GM19467 (cell line): ENCODE results near the gene ZP1.

Source experiments
- ATAC-seq: cut with Tn5 transposase; IDR thresholded peaks from one replicate; pipeline ENCODE4 v1.9.1; 2021; ENCODE audit warnings: mild to moderate bottlenecking, moderate library complexity; ENCODE audit not compliant: unreplicated experiment

Gene ZP1

GRCh38 chr11:60842668-60843600, 24.4 kb upstream of the ZP1 start:
- no peak for ATAC-seq

GRCh38 chr11:60844045-60844869, 23.1 kb upstream of the ZP1 start:
- no peak for ATAC-seq

- ATAC-seq: no peak
Observed at GRCh38 chr11:60844870-60845221, 22.5 kb upstream of the ZP1 start.

DNA sequence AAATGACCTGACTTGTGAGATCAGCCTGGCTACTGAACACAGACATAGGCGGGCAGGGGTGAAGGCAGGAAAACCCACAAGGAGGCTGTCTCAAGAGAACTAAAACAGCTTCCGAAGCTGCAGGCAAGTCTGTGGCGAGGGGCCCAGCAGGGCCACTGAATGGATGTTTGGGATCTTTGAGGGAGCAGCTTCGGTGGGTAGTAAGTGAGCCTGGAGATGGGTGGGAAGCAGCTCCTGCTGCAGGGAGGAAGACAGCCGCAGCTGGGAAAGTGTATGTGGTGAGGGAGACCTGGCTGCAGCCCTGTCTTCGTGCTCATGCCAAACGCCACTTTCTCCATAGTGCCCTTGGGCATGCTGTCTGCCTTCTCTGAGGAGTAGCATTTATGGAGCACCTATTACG, 22.0 kb upstream of the ZP1 start:
- no peak for ATAC-seq

DNA sequence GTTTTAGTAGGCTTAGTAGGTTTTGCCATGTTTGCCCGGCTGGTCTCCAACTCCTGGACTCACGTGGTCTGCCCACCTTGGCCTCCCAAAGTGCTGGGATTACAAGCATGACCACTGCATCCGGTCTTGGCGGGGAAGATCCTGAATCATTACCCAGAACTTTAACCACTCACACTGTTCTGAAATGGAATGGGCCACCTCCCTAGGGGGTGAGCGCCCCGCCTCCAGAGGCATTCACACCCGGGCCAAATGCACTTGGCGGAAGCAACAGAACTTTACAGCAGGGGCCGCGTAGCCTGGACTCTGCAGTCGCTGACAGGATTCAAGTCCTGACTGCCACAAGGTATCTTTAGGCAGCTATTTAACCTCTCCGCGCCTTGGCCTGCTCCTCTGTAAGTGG, 20.1 kb upstream of the ZP1 start:
- ATAC-seq: no peak

DNA sequence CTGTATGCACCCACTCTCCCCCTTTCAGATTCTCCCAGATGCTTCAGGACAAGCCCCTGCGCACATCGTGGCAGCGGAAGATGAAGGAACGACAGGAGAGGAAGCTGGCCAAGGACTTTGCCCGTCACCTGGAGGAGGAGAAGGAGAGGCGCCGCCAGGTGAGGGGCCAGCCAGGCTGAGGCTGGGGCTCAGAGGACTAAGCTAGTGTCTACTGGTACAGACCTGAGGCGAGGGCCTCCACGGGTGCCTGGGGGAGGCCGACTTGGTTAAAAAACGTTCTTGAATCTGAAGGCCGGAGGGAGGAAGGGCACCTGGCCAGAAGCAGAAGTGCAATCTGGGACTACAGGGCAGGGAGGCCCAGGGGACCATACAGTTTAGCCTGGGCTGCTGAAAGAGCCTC, 19.4 kb upstream of the ZP1 start:
- no peak for ATAC-seq

DNA sequence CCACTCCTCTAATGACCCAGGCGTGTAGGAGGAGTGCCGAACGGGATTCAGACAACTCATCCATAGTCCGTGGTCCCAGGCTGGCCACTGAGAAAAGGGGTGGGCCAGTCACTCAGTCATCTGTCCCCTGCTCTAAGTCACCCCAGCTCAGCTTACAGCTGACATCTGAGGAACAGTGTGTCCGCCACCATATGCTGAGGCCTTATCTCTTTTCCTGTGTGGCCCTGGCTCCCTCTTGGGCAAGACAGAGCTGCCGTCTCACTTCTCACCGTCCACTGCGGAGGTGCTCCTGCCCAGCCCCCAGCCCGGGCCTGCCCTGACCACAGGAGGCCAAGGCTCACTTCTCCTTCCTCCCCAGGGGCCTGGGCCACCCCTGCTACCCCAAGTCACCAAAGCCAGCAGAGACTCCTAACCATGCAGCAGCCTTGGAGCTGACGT, 18.6 kb upstream of the ZP1 start:
- no peak for ATAC-seq

GRCh38 chr11:60849641-60850520, 17.5 kb upstream of the ZP1 start:
- ATAC-seq: no peak

GRCh38 chr11:60851327-60852104, 15.8 kb upstream of the ZP1 start:
- ATAC-seq: no peak

GRCh38 chr11:60852117-60852981, 15.0 kb upstream of the ZP1 start:
- no peak for ATAC-seq

- no peak for ATAC-seq
Observed at GRCh38 chr11:60852982-60853950, 14.1 kb upstream of the ZP1 start.

GRCh38 chr11:60854140-60854846, 13.0 kb upstream of the ZP1 start:
- no peak for ATAC-seq

GRCh38 chr11:60854847-60855725, 12.3 kb upstream of the ZP1 start:
- no peak for ATAC-seq

GRCh38 chr11:60855726-60856633, 11.4 kb upstream of the ZP1 start, which contains the start of gene PTGDR2:
PTGDR2 (minus strand) TSS chr11:60855950; CDS start chr11:60853722, 2,228 bp downstream.
- no peak for ATAC-seq
